Gastrocnemius medialis (tissue), 4 donors: ENCODE measurements around the gene EFNA5. TPM values are rescaled to one million over a fixed set of nuclear protein-coding genes. Genes with fewer than 3 reads are reported as not detected.

Experiments
- ATAC-seq, 2 donors: fragments of 150-250 bp; one replicate each; pipeline ENCODE4 v1.9.1; 2016
- DNase-seq, 2 donors: peaks; one replicate each; pipeline ENCODE4 v3.0.0-alpha.2; 2019
- H3K27ac ChIP-seq, 4 donors: fragments of 200-600 bp; sonication (generic); 1 replicate in 1 of 4; 2 replicates in 3 of 4; pipeline ENCODE4 v1.5.1; 2016 to 2018; ENCODE audit warnings: mild to moderate bottlenecking in 2 of 4, moderate library complexity in 1 of 4
- H3K27me3 ChIP-seq, 3 donors: fragments of 200-600 bp; sonication (generic) in 2 of 3; 1 replicate in 1 of 3; 2 replicates in 2 of 3; pipeline versions ENCODE4 v1.5.1 to v1.6.0; 2016 to 2019; ENCODE audit warnings: mild to moderate bottlenecking in 1 of 3, moderate library complexity in 1 of 3
- H3K36me3 ChIP-seq, 2 donors: fragments of 200-600 bp; sonication (generic) in 1 of 2; one replicate each; pipeline ENCODE4 v1.5.1; 2017 to 2018
- H3K4me1 ChIP-seq, 2 donors: fragments of 200-600 bp; sonication (generic) in 1 of 2; one replicate each; pipeline ENCODE4 v1.5.1; 2016 to 2017; ENCODE audit warnings: mild to moderate bottlenecking in 2 of 2
- H3K4me3 ChIP-seq, 4 donors: fragments of 200-600 bp; sonication (generic) in 3 of 4; 1 replicate in 1 of 4; 2 replicates in 3 of 4; pipeline ENCODE4 v1.5.1; 2016 to 2019; ENCODE audit warnings: mild to moderate bottlenecking in 2 of 4
- H3K9me3 ChIP-seq, 3 donors: fragments of 200-600 bp; sonication (generic) in 2 of 3; 1 replicate in 1 of 3; 2 replicates in 2 of 3; pipeline ENCODE4 v1.5.1; 2016 to 2019
- POLR2A ChIP-seq, 2 donors: fragments of 450-650 bp; IDR thresholded peaks; one replicate each; pipeline ENCODE4 v1.6.1; 2017; ENCODE audit warnings: antibody characterized with exemption in 2 of 2, mild to moderate bottlenecking in 2 of 2, moderate library complexity in 2 of 2
- in situ Hi-C, 4 donors: fragments of 200-750 bp; cut with MboI; loops; one replicate each; pipeline versions ENCODE4 v1.15.0 to v1.8.0; 2017; ENCODE audit warnings: low sequenced_read_pairs in 4 of 4
- intact Hi-C: fragments of 100-400 bp; cut with DNase I; formaldehyde crosslinking; loops from one replicate; pipeline ENCODE4 v1.15.1; 2023; ENCODE audit warnings: low total_unique reads
- total RNA-seq, 4 donors: library from RNA; depleted of rRNA; stranded (reverse); fragments of >200 nt; gene quantifications; one replicate each; pipeline versions ENCODE4 v1.1.0 to v1.2.3, GENCODE V29; 2016
- TF ChIP-seq, protein P1 (sequence below), 5 experiments: fragments of 450-650 bp in 3 of 5; fragments of 200-600 bp in 2 of 5; sonication (generic) in 2 of 5; IDR thresholded peaks in 4 of 5; conservative IDR thresholded peaks in 1 of 5; 1 replicate in 4 of 5; 2 replicates in 1 of 5; pipeline ENCODE4 v1.5.1; 2016 to 2019; ENCODE audit warnings: antibody characterized with exemption in 5 of 5, mild to moderate bottlenecking in 3 of 5, moderate library complexity in 3 of 5

Gene EFNA5
- total RNA-seq, 4 donors from 2014 or later: 0.15 to 0.62 (median 0.20) TPM; not detected in 1

DNA sequence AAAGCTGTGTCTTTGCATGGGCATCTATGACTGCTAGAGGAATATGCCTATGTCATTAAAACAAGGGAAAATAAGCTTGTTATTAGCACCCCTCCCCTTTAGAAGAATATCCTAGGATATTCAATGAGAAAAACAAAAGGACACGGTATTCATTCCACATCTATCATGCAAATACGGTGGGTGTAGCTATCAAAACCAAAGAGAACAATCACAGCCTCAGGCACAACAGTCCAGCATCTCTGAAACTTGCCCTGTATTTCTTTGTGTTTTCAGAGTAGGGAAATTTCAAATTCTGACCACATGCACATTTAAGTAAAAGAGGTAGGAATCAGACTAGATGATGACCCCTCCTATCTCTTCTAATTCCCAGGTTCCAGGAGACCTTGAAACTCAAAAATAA is 209.9 kb downstream of the EFNA5 start:
- DNase-seq (no peak), ATAC-seq (no peak)
- in situ Hi-C loops (no loop called here), intact Hi-C loops (no loop called here)
- Histone ChIP-seq H3K4me3 (no peak overlapping the region), H3K4me1 (no peaks in the 10 kb centered on the region), H3K9me3 (no peaks in the 10 kb centered on the region), H3K27me3 (no peaks in the 10 kb centered on the region), H3K36me3 (no peaks in the 10 kb centered on the region), H3K27ac (no peak overlapping the region)
- TF ChIP-seq, protein P1, sequence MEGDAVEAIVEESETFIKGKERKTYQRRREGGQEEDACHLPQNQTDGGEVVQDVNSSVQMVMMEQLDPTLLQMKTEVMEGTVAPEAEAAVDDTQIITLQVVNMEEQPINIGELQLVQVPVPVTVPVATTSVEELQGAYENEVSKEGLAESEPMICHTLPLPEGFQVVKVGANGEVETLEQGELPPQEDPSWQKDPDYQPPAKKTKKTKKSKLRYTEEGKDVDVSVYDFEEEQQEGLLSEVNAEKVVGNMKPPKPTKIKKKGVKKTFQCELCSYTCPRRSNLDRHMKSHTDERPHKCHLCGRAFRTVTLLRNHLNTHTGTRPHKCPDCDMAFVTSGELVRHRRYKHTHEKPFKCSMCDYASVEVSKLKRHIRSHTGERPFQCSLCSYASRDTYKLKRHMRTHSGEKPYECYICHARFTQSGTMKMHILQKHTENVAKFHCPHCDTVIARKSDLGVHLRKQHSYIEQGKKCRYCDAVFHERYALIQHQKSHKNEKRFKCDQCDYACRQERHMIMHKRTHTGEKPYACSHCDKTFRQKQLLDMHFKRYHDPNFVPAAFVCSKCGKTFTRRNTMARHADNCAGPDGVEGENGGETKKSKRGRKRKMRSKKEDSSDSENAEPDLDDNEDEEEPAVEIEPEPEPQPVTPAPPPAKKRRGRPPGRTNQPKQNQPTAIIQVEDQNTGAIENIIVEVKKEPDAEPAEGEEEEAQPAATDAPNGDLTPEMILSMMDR (IDR thresholded peaks at IDR 0.05 in 4 of 5, conservative IDR thresholded peaks at IDR 0.05 in 1 of 5): no peak
- TF ChIP-seq POLR2A (IDR thresholded peaks at IDR 0.05): no peak

DNA sequence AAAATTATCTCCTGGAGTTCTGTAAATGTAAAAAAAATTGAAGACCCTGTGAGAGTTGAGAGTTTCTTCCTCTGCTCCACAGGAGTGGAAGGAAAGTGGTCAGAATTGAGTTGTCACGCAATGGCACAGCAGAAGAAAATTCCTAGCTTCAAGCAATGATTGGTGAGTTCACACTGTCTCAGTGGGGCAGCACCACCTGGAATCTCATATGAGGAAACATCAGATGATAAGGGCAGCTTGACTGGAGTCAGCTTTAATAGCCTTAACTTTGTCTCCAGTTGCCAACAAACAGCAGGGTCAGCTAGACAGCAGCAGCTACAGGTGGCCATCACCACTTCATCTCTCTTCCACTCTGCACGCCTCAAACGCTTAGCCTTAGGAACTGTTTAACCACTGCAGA is 211.1 kb downstream of the EFNA5 start:
- intact Hi-C loops (no loop called here), in situ Hi-C loops (no loop called here)
- Histone ChIP-seq H3K27ac (no peak overlapping the region), H3K4me1 (no peaks in the 10 kb centered on the region), H3K27me3 (no peaks in the 10 kb centered on the region), H3K4me3 (no peak overlapping the region), H3K9me3 (no peaks in the 10 kb centered on the region), H3K36me3 (no peaks in the 10 kb centered on the region)
- TF ChIP-seq, protein P1 (IDR thresholded peaks at IDR 0.05 in 4 of 5, conservative IDR thresholded peaks at IDR 0.05 in 1 of 5): no peak
- no peak for TF ChIP-seq POLR2A (IDR thresholded peaks at IDR 0.05)
- no peak for ATAC-seq
- DNase-seq: no peak

DNA sequence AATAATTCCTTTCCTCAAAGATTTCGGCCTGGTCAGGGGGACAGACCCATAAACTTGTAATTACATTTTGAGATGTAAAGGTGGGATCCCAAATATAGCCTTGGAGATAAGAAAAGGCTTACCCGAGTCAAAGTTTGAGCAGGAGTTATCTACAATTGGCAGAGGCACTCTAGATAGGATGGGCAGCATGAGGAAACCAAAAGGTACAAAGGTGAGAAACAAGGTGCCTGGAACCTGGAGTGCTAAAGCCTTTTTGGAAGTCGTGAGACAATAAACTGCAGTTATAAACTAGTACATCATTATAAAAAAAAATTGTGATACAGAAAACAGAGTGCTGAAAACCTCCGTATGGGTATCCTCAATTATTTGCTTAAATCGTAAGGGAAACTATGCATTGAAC is 212.4 kb downstream of the EFNA5 start:
- Histone ChIP-seq H3K36me3 (no peaks in the 10 kb centered on the region), H3K27me3 (no peaks in the 10 kb centered on the region), H3K4me3 (no peak overlapping the region), H3K4me1 (no peaks in the 10 kb centered on the region), H3K27ac (no peak overlapping the region), H3K9me3 (no peaks in the 10 kb centered on the region)
- intact Hi-C loops: no loop called here
- in situ Hi-C loops: no loop called here
- ATAC-seq (no peak), DNase-seq (no peak)
- TF ChIP-seq, protein P1 (IDR thresholded peaks at IDR 0.05 in 4 of 5, conservative IDR thresholded peaks at IDR 0.05 in 1 of 5): no peak
- TF ChIP-seq POLR2A (IDR thresholded peaks at IDR 0.05): no peak

DNA sequence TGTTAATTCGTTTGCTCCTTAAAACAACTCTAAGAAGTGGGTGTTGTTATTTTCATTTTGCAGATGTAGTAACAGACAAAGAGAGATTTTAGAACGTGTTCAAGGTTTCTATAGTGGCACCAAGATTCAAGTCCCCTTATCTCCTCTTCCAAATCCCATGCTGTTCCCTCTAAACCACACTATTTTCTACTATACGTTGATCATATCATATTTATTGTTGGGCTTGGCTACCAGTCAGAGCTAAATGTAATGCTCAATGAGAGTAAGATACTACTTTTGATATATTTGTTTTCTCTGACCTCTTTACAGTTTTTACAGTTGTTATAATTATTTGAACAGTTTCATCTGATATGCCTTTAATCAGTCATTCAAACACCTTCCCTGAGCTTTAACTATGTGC is 212.9 kb downstream of the EFNA5 start:
- DNase-seq: no peak
- TF ChIP-seq POLR2A (IDR thresholded peaks at IDR 0.05): no peak
- TF ChIP-seq, protein P1 (IDR thresholded peaks at IDR 0.05 in 4 of 5, conservative IDR thresholded peaks at IDR 0.05 in 1 of 5): no peak
- H3K9me3 ChIP-seq: no peaks in the 10 kb centered on the region
- H3K4me1 ChIP-seq: no peaks in the 10 kb centered on the region
- H3K36me3 ChIP-seq: no peaks in the 10 kb centered on the region
- intact Hi-C loops: no loop called here
- ATAC-seq: no peak
- H3K27me3 ChIP-seq: no peaks in the 10 kb centered on the region
- in situ Hi-C loops: no loop called here
- no peak overlapping the region for H3K27ac ChIP-seq
- no peak overlapping the region for H3K4me3 ChIP-seq

DNA sequence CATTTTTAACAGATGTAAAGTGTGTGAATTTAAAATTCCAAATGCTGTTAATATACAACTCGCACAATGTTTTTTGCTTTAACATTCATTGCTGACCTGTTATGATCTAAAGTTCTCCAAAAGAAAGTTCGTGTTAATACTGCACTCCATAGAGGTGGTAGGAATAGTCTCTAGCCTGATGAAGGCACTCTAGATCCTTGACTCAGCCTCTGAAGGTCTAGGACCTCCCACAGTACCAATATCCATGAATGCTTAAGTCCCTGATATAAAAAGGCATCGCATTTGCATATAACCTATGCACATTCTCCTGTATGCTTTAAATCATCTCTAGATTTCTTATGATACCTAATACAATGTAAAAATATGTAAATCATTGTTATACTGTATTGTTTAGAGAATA is 213.6 kb downstream of the EFNA5 start:
- H3K4me3 ChIP-seq: no peak overlapping the region
- no peak for DNase-seq
- no peaks in the 10 kb centered on the region for H3K4me1 ChIP-seq

More for the DNA sequence above, 213.6 kb downstream of the EFNA5 start:
- no peak for ATAC-seq
- TF ChIP-seq POLR2A (IDR thresholded peaks at IDR 0.05): no peak
- TF ChIP-seq, protein P1 (IDR thresholded peaks at IDR 0.05 in 4 of 5, conservative IDR thresholded peaks at IDR 0.05 in 1 of 5): no peak
- no peaks in the 10 kb centered on the region for H3K36me3 ChIP-seq
- in situ Hi-C loops (no loop called here), intact Hi-C loops (no loop called here)
- H3K27me3 ChIP-seq: no peaks in the 10 kb centered on the region
- H3K9me3 ChIP-seq: no peaks in the 10 kb centered on the region
- no peak overlapping the region for H3K27ac ChIP-seq
